BE2C (cell line): ENCODE measurements around the gene IGSF9B.

Source experiments
- DNase-seq: peaks from one replicate; pipeline ENCODE4 v3.0.0-alpha.2; 2020
- H3K27me3 ChIP-seq: fragments of 250-450 bp; sonication (Bioruptor Pico); 2 replicates; pipeline ENCODE4 v1.5.1; 2020; ENCODE audit warnings: mild to moderate bottlenecking
- H3K36me3 ChIP-seq: fragments of 250-450 bp; sonication (Bioruptor Pico); 2 replicates; pipeline ENCODE4 v1.5.1; 2020; ENCODE audit warnings: mild to moderate bottlenecking
- H3K4me1 ChIP-seq: fragments of 250-450 bp; sonication (Bioruptor Pico); 2 replicates; pipeline ENCODE4 v1.5.1; 2020
- H3K4me3 ChIP-seq: 2 replicates; pipeline ENCODE4 v1.5.1; 2011; ENCODE audit warnings: low read depth, low read length
- H3K9me3 ChIP-seq: fragments of 250-450 bp; sonication (Bioruptor Pico); 2 replicates; pipeline ENCODE4 v1.5.1; 2020
- TF ChIP-seq, protein P1 (sequence below): IDR thresholded peaks from 2 replicates; pipeline ENCODE4 v1.5.1; 2012; ENCODE audit warnings: mild to moderate bottlenecking, low read depth, low read length

The IGSF9B gene

DNA sequence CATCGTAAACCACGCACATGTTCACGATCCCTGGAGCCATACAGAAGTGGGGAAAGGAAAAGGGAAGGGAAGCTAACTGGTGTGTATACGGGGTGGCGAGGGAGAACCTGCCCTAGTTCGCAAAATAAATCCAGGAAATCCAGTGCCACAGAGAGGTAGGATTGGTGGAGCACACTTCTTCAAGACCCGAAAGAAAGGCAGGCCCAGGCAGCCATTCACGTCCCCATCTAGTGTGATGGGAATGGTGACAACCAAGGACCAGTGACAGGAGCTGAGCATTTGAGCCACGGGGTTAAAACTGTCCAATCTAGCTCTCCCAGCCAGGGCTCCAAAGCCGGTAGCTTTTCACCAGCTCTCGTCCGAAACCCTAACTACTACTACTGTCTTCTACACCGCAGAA is 53.7 kb downstream of the IGSF9B start:
- H3K36me3 ChIP-seq = peaks cover 68% of the 10 kb centered on the region
- no peaks in the 10 kb centered on the region for H3K27me3 ChIP-seq
- H3K9me3 ChIP-seq = no peaks in the 10 kb centered on the region
- DNase-seq = peak; percentile 3
- H3K4me3 ChIP-seq = no peak overlapping the region
- TF ChIP-seq, protein P1, sequence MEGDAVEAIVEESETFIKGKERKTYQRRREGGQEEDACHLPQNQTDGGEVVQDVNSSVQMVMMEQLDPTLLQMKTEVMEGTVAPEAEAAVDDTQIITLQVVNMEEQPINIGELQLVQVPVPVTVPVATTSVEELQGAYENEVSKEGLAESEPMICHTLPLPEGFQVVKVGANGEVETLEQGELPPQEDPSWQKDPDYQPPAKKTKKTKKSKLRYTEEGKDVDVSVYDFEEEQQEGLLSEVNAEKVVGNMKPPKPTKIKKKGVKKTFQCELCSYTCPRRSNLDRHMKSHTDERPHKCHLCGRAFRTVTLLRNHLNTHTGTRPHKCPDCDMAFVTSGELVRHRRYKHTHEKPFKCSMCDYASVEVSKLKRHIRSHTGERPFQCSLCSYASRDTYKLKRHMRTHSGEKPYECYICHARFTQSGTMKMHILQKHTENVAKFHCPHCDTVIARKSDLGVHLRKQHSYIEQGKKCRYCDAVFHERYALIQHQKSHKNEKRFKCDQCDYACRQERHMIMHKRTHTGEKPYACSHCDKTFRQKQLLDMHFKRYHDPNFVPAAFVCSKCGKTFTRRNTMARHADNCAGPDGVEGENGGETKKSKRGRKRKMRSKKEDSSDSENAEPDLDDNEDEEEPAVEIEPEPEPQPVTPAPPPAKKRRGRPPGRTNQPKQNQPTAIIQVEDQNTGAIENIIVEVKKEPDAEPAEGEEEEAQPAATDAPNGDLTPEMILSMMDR = no peak
- H3K4me1 ChIP-seq = no peaks in the 10 kb centered on the region

DNA sequence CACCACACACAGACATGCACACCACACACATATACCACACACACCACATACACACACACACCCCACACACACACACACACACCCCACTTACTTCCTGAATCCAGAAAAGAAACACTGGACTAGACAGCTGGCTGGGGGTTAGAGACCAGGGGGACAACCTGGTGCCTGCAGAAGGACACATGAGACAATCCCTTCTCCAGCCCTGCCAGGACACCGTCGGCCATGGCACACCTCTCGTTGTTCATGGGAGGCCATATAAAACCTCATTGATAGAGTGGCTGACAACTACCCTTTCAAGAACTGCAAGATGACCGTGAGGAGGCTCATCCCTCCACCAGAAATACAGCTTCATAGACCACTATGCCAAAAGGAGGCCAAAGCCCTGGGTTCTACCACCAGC is 54.3 kb downstream of the IGSF9B start:
- Histone ChIP-seq H3K9me3 (no peaks in the 10 kb centered on the region), H3K4me3 (no peak overlapping the region), H3K36me3 (peaks cover 63% of the 10 kb centered on the region), H3K27me3 (no peaks in the 10 kb centered on the region), H3K4me1 (no peaks in the 10 kb centered on the region)
- TF ChIP-seq, protein P1 = no peak
- DNase-seq = peak; percentile 6

DNA sequence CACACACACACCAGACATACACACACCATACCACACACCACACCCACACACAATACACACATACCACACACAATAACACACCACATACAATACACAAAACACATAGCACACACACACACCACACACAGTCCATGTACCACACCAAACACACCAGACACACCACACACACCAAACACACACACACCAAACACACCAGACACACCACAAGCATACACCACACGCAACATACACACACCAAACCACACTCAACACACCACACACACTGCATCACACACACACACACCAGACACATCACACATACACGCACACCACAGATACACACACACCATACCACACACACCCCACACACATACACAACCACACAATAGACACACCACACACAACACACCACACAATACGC is 54.8 kb downstream of the IGSF9B start:
- DNase-seq = no peak
- Histone ChIP-seq H3K36me3 (peaks cover 58% of the 10 kb centered on the region), H3K4me3 (no peak overlapping the region), H3K27me3 (no peaks in the 10 kb centered on the region), H3K9me3 (no peaks in the 10 kb centered on the region), H3K4me1 (no peaks in the 10 kb centered on the region)
- TF ChIP-seq, protein P1 = no peak

DNA sequence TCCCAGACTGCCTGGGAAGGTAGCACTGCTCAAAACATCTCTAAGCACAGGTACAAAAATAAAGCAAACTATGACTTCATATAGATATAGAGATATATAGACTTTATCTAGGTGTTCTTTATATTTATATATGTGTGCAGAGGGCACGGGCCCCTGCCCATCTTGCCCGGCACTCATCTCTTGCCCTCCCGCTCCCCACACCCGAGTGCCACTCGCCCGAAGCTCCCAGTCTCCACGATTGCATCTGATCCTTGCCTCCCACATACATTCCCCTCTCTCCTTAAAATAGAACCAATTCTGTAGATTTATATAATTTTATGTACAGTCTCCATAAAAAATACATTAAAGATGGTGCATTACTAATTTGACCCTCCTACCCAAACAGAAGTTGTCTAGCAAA is 55.5 kb downstream of the IGSF9B start:
- Histone ChIP-seq H3K36me3 (peaks cover 51% of the 10 kb centered on the region), H3K27me3 (no peaks in the 10 kb centered on the region), H3K4me1 (no peaks in the 10 kb centered on the region), H3K4me3 (no peak overlapping the region), H3K9me3 (no peaks in the 10 kb centered on the region)
- TF ChIP-seq, protein P1 = no peak
- DNase-seq = no peak

DNA sequence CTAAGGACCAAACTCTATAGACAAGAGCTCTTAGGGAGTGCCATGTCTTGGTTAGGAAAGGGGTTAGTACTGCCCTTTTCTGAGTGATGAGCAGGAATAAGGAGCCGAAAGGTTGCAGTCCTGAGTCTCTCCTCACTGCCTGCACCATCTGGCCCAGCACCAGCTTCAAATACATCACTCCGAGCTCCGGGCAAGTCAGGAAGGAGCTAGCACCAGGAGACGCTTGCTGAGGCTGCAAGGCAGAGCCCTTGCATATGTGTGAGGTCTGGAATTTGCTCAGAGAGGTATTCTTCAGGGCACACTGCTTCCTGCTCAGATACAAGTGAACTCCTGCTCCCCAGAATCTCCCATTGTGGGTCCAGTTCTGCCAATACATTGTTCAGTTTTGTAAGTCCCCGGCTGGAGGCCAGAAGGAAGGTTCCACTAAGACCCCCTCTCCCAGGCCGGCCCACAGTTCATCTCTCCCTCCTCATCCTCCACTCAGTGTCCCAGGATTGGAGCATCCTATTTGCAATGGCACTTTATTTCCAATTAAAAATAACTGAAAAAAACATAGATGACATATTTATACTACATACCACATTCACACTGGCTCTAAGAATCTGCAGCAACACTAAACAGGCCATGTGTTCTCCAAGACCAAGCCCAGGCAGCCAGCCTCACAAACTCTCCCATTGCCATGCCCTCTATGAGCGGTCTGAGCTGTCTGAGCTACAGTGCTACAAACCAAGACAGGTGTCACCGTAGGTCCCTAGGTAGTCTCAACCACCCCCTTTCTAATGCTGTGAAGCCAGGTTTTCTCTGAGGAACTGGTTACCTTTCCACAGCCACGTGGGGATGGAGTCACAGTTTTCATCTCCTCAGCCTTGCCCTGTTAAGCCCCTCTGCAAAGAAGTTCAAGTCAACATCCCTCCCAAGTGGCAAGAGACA is 56.3 kb downstream of the IGSF9B start:
- TF ChIP-seq, protein P1 = no peak
- Histone ChIP-seq H3K36me3 (peaks cover 43% of the 10 kb centered on the region), H3K27me3 (no peaks in the 10 kb centered on the region), H3K4me3 (no peak overlapping the region), H3K4me1 (no peaks in the 10 kb centered on the region), H3K9me3 (no peaks in the 10 kb centered on the region)
- peak; percentile 6 for DNase-seq

DNA sequence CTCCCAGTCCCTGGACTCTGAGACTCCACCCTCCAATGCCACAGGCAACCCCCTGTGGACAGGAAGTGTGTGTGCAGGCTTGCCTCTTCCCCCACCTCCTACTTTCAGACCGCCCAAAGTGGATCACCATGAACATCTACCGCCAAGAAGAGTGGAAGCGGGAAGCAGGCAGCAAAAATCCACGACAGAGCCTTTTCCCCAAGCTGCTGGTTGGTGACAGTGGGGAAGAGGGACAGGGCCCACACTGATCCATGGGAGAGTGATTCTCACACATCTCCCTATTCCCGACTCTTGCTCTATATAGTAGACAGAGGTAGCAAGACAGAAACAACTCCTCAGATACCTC is 58.0 kb downstream of the IGSF9B start:
- H3K27me3 ChIP-seq = no peaks in the 10 kb centered on the region
- no peaks in the 10 kb centered on the region for H3K4me1 ChIP-seq
- TF ChIP-seq, protein P1 = no peak
- H3K4me3 ChIP-seq = no peak overlapping the region
- peaks cover 36% of the 10 kb centered on the region for H3K36me3 ChIP-seq
- DNase-seq = peak; percentile 1
- H3K9me3 ChIP-seq = no peaks in the 10 kb centered on the region
